HG02885 (cell line): ENCODE results near the gene KLHDC4.
"Not testable (repeated sequence)": the region's sequence is repeated elsewhere in the genome, so short reads cannot be mapped to it uniquely, and the experiment has no call there.

Source experiments
- ATAC-seq: cut with Tn5 transposase; IDR thresholded peaks from one replicate; pipeline ENCODE4 v1.9.1; 2021; ENCODE audit warnings: mild to moderate bottlenecking; ENCODE audit not compliant: unreplicated experiment, poor library complexity

The KLHDC4 gene

GRCh38 chr16:87688876-87689815 lies 76.6 kb downstream of the KLHDC4 start:
- no peak for ATAC-seq

GRCh38 chr16:87687998-87688529 lies 77.7 kb downstream of the KLHDC4 start:
- ATAC-seq = no peak

- no peak for ATAC-seq
Measured at GRCh38 chr16:87687126-87687910, 78.5 kb downstream of the KLHDC4 start.

- ATAC-seq = no peak
Measured at GRCh38 chr16:87686697-87687096, 79.1 kb downstream of the KLHDC4 start.

GRCh38 chr16:87685766-87686165 lies 80.0 kb downstream of the KLHDC4 start:
- no peak for ATAC-seq

- no peak for ATAC-seq
Measured at GRCh38 chr16:87685405-87685755, 80.4 kb downstream of the KLHDC4 start.

GRCh38 chr16:87684711-87685404 lies 80.9 kb downstream of the KLHDC4 start:
- no peak for ATAC-seq

- no peak for ATAC-seq
Measured at GRCh38 chr16:87684106-87684677, 81.6 kb downstream of the KLHDC4 start.

- no peak for ATAC-seq
Measured at GRCh38 chr16:87682852-87683399, 82.9 kb downstream of the KLHDC4 start.

GRCh38 chr16:87681981-87682570 lies 83.7 kb downstream of the KLHDC4 start:
- ATAC-seq = no peak

GRCh38 chr16:87681051-87681602 lies 84.7 kb downstream of the KLHDC4 start:
- ATAC-seq = not testable (repeated sequence)

GRCh38 chr16:87680272-87680644 lies 85.5 kb downstream of the KLHDC4 start:
- ATAC-seq = no peak

- no peak for ATAC-seq
Measured at GRCh38 chr16:87679593-87680271, 86.1 kb downstream of the KLHDC4 start.

GRCh38 chr16:87678618-87679017 lies 87.2 kb downstream of the KLHDC4 start:
- no peak for ATAC-seq

GRCh38 chr16:87677830-87678229 lies 88.0 kb downstream of the KLHDC4 start:
- ATAC-seq = no peak

GRCh38 chr16:87675111-87675719 lies 90.6 kb downstream of the KLHDC4 start:
- no peak for ATAC-seq

- no peak for ATAC-seq
Measured at GRCh38 chr16:87674419-87674818, 91.4 kb downstream of the KLHDC4 start.

- no peak for ATAC-seq
Measured at GRCh38 chr16:87671715-87672270, 94.0 kb downstream of the KLHDC4 start.
